K562 treated with DMSO at 1 percent for 4 hours (cell line): Measurements from ENCODE around the gene SASS6. TPM values are rescaled to one million over a fixed set of nuclear protein-coding genes. Genes with fewer than 3 reads are reported as not detected.

Experiments
- total RNA-seq: library from RNA; unstranded; fragments of 300-600 nt; gene quantifications from 2 replicates; pipeline ENCODE4 v1.2.3, GENCODE V29; 2022; ENCODE audit not compliant: insufficient read depth

Gene SASS6, protein sequence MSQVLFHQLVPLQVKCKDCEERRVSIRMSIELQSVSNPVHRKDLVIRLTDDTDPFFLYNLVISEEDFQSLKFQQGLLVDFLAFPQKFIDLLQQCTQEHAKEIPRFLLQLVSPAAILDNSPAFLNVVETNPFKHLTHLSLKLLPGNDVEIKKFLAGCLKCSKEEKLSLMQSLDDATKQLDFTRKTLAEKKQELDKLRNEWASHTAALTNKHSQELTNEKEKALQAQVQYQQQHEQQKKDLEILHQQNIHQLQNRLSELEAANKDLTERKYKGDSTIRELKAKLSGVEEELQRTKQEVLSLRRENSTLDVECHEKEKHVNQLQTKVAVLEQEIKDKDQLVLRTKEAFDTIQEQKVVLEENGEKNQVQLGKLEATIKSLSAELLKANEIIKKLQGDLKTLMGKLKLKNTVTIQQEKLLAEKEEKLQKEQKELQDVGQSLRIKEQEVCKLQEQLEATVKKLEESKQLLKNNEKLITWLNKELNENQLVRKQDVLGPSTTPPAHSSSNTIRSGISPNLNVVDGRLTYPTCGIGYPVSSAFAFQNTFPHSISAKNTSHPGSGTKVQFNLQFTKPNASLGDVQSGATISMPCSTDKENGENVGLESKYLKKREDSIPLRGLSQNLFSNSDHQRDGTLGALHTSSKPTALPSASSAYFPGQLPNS
- total RNA-seq = 5.5 and 7.3 TPM in 2 replicates

DNA sequence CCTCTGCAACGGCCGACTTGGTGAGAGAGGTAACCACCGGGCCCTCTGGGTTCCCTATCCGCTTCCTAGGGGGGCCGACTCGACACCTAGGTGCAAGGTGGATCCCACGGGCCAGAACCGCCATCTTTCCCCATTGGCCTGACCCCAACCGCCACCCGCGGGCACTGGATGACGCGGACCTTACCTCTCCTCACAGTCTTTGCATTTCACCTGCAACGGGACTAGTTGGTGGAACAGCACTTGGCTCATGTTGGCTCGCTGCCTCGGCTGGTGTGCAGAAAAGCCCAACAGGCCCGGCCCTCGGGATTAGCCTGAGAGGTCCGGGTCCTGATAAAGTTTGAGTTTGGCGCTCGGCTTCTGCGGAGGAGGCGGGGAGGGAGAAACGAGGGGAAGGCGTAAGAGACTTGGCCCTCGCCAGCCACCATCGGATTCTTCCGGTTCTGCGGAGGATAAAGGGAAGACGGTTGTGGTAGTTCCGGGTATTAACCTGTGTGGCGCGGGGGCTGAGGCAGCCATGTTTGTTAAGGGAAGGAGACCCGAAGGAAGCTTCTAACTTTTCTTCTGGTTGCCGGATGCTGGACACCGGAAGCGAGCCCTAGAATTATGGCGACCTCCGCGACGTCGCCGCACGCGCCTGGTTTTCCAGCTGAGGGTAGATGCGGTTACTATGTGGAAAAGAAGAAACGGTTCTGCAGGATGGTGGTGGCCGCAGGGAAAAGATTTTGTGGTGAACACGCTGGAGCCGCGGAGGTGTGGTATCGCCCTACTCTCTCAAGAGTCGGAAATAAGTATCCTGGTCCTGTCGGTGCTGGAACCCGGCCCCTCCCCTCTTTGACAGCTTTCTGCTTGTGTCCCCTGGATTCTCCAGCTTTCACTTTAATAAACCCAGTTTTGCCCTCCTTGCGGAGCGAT is at the start of gene SASS6, which contains the start of gene TRMT13:
SASS6 (minus strand) TSS at position 365 of the 912 bp plus-strand sequence; CDS start at position 249, 116 bp downstream.
TRMT13 (plus strand) TSS at position 598 of the 912 bp plus-strand sequence; CDS start at position 604, 6 bp downstream.

DNA sequence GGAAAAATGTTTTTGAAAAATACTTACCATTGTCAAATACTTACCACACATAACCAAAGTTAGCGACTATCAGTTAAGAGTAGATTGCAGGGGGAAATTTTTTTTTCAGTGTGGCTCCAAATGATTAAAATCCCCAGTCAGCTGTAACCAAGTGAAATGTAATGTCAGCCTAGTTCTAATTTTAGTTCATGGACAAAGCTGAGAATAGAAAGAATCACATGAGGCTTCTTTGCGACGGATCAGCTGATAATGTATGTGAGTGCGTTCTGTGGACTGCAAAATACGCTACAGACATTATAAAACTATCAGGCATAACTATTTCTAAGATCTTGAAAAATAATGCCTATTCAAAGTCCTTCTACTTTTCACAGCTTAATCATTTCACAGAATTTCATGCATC is 45.4 kb upstream of the SASS6 start, which contains the start of gene LRRC39:
LRRC39 (minus strand) TSS at position 166 of the 400 bp plus-strand sequence. CDS start 9,740 bp downstream, outside the sequence.

Other genes with a start within 250 kb of the SASS6 start
- gene SLC35A3, start 162.9 kb downstream of the SASS6 start, total RNA-seq = 4.9 and 7.5 TPM in 2 replicates
- gene TRMT13, start 233 bp upstream of the SASS6 start, total RNA-seq = 4.2 and 6.4 TPM in 2 replicates
- gene LRRC39, start 45.3 kb upstream of the SASS6 start, total RNA-seq = 1.8 and 2.2 TPM in 2 replicates
- gene DBT, start 116.9 kb upstream of the SASS6 start, total RNA-seq = 1.4 and 2.4 TPM in 2 replicates
- 26.5 and 32.8 TPM in 2 replicates for gene RTCA, start 133.3 kb upstream of the SASS6 start, total RNA-seq
- 16.5 and 19.1 TPM in 2 replicates for gene CDC14A, start 219.6 kb upstream of the SASS6 start, total RNA-seq